Right renal pelvis (tissue), 4 donors: ENCODE results near the gene PLEKHN1. TPM values are rescaled to one million over a fixed set of nuclear protein-coding genes. Genes with fewer than 3 reads are reported as not detected.
"Not testable (repeated sequence)": the region's sequence is repeated elsewhere in the genome, so short reads cannot be mapped to it uniquely, and the experiment has no call there.

Experiments used
- DNase-seq, 4 donors: peaks; one replicate each; pipeline ENCODE4 v3.0.0-alpha.2; 2013; ENCODE audit warnings: low read depth in 4 of 4, low spot score in 3 of 4, missing footprints in 1 of 4
- polyA plus RNA-seq, 4 donors: library from polyadenylated mRNA; unstranded; fragments of 120-200 nt; gene quantifications; one replicate each; pipeline ENCODE4 v1.2.1, GENCODE V29; 2013; ENCODE audit not compliant: insufficient read length in 4 of 4

The PLEKHN1 gene
- polyA plus RNA-seq, 4 donors = 0.13 to 1.2 (median 0.46) TPM

DNA sequence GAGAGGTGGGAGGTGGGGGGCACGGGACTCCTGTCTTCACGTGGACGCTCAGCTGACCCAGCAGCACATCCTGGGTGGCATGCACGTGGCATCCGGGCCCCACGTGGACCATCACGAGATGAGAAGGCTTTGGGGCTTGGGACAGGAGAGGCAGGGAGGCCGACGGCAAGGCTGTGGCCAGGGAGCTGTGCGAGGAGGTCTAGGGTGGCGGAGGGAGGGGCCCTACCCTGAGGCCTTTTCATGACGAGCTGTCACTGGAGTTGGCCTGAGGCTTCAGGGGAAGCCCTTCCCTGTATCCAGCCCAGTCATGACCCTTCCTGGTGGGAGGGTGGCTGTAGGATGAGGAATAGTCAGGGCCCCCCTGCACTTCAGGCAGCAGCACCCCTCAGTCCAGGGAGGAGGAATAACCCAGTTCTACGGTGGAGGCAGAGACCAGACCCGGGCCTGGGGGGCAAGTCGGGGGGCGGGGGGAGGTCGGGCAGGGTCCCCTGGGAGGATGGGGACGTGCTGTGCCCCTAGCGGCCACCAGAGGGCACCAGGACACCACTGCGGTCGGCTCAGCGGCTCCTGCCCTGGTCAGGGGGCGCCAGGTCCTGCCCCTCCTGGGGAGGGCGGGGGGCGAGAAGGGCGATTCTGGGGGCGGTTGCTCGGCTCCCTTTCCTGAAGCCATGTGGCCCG lies 17.7 kb downstream of the PLEKHN1 start:
- no peak for DNase-seq

GRCh38 chr1:984476-984814 lies 18.2 kb downstream of the PLEKHN1 start:
- DNase-seq = no peak

GRCh38 chr1:985126-985525 lies 18.8 kb downstream of the PLEKHN1 start:
- no peak for DNase-seq

DNA sequence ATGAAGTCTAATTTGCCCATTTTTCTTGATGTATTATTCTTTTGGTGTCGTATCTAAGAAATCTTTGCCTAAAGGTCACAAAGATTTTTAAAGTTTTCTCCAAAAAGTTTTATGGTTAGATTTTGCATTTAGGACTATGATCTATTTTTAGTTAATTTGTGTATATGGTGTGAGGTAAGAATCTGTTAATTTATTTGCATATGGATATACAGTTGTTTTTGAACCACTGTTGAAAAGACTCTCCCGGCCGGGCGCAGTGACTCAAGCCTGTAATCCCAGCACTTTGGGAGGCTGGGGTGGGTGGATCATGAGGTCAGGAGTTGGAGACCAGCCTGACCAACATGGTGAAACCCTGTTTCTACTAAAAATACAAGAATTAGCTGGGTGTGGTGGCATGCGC lies 21.8 kb downstream of the PLEKHN1 start:
- DNase-seq = not testable (repeated sequence)

DNA sequence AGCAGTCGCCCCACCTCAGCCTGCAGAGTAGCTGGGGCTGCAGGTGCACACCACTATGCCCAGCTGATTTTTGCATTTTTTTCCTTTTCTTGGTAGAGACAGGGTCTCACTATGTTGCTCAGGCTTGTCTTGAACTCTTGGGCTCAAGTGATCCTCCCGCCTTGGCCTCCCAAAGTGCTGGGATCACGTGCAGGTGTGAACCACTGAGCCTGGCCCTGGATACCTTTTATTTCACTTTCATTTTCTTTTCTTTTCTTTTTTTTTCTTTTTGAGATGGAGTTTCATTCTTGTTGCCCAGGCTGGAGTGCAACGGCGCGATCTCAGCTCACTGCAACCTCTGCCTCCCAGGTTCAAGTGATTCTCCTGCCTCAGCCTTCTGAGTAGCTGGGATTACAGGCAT lies 25.0 kb downstream of the PLEKHN1 start:
- not testable (repeated sequence) for DNase-seq

GRCh38 chr1:991895-992294 lies 25.6 kb downstream of the PLEKHN1 start:
- no peak for DNase-seq

DNA sequence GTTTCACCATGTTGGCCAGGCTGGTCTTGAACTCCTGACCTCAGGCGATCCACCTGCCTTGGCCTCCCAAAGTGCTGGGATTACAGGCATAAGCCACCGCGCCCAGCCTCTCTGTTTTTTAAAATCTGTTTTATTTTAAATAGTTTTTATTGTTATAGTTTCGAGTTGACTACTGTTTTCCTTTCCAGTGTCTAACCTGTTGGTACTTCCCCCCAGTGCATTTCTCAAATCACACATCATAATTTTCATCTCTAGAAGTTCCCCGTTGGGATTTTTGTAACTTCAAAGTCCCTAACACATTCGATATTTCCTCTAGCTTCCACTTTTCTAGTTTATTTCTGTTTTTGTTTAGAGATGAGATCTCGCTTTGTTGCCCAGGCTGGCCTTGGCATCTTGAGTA lies 26.1 kb downstream of the PLEKHN1 start:
- DNase-seq = no peak

GRCh38 chr1:993379-993995 lies 27.2 kb downstream of the PLEKHN1 start:
- no peak for DNase-seq

GRCh38 chr1:994546-994945 lies 28.3 kb downstream of the PLEKHN1 start:
- not testable (repeated sequence) for DNase-seq

DNA sequence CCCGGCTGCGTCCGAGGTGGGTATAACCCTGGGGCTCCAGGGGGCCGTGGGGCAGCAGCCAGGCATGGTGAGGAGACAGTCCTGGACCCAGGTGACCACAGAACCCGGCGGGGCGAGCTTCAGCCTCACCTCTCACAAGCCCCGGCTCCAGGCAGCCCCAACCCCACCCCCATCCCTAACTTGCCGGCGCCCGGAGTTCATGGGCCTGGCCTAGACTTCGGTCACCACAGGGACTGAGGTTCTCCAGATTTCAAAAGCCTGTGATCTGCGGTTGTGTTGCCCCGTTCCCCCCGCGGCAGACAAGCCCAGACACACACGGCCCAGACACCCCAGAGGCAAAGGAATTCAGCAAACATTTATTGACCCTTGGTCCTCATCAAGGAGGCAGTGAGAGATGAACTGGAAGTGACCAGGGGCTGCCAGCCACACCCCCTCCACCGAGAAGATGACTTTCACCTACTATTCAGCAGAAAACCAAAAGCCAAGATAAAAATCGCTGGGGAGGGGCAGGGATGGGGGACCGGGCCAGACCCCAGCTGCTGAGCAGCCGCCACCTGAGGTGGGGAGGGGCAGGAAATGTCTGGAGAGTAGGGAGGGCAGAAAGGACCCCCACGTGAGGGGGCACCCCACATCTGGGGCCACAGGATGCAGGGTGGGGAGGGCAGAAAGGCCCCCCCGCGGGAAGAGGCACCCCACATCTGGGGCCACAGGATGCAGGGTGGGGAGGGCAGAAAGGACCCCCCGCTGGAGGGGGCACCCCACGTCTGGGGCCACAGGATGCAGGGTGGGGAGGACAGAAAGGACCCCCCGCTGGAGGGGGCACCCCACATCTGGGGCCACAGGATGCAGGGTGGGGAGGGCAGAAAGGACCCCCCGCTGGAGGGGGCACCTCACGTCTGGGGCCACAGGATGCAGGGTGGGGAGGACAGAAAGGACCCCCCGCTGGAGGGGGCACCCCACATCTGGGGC lies 29.7 kb downstream of the PLEKHN1 start:
- DNase-seq = no peak

- DNase-seq = no peak
Observed at GRCh38 chr1:996851-997712, 30.8 kb downstream of the PLEKHN1 start.

DNA sequence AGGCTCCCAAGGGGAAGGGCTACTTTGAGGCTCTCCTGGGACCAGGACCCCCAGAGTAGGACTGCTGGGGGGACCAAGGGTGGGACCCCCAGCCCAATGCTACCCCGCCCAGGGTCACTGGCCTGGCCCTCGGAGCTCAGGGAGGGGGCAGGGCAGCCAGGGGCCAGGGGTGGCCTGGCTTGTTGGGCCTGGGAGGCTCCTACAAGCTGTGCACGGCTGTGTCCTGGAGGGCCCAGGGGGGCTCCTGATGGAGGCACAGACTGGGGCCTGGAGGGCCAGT lies 31.4 kb downstream of the PLEKHN1 start:
- no peak for DNase-seq

- DNase-seq = no peak
Observed at GRCh38 chr1:997993-998744, 31.9 kb downstream of the PLEKHN1 start.

DNA sequence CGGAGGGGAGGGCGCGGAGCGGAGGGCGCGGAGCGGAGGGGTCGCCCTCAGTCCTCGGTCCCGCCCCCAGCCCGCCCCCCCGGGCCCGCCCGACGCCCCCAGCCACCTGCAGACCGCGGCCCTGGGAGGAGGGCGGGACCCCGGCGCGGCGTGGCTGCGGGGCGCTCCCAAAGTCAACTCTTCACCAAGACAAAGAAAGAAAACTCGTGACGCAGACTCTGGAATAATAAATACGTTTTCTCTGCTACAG lies 32.4 kb downstream of the PLEKHN1 start:
- DNase-seq = no peak

DNA sequence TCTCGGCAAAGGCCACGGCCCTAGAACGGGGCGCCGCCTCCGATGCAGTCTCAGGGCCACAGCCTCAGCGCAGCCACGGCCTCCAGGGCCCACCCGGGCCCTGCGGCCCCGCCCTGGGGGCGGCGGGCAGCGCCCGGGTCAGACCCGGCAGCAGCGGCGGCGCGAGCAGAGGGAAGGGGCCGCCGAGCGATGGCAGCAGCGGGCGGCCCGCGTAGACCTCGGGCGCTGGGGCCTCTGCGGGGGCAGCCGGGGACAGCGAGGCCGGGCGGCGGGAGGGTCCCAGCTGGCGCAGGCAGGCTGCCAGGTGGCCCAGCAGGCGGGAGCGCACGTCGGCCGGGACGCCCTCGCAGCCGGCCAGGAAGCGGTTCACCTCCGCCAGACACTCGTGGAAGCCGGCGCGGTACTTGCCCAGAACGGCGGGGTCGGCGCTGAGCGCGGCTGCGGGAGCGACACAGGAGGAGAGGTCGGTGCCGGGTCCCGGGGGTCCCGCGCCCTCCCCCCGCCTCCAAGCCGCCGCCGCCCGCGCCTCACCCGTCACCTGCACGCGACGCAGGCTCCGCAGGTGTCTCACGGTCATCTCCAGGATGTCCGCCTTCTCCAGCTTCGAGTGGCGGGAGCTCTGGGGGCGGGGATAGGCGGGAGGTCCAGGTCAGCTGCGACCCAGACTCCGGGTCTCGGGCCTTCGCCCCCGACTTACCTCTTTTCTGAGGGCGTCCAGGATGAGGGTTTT lies 32.9 kb downstream of the PLEKHN1 start:
- no peak for DNase-seq

GRCh38 chr1:999725-1000356 lies 33.6 kb downstream of the PLEKHN1 start, which contains the start of gene HES4:
Gene HES4, minus strand, starts transcription at chr1:1000097. Its CDS starts 124 bp downstream, at chr1:999973.
- peak in 2 of 4 donors; percentile 83 to 85 for DNase-seq

DNA sequence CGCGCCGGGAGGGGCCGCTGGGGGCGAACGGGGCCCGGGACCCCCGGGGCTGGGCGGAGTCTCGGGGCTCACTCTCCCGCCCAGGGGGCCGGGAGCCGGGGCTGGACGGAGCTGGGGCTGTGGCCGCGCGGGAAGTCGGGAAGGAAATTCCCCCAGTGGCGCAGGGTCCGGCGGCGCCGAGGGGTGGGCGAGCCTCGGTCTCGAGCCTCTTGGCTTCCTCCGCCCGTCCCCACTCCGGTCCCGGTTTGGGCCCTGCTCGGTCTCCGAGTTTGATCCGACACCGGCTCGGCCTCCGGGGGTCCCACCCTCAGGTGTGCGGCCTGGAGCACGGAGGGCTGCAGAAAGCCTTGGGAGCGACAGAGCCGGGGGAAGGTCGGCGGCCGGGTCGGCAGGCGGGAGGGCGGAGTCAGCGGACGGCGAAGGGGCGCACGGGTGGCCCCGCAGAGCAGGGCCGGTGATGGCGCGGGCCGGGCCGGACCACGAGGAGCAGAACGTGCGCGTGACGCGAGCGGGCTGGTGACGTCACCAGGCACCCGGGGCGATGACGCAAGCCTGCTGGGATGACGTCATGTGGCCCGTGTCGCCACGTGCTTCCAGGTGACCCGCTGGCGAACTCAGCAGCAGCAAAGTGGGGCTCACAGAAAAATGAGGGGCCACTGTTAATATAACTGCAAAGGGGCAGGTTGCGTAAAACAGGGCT lies 34.2 kb downstream of the PLEKHN1 start:
- peak in 1 of 4 donors; percentile 81 for DNase-seq

DNA sequence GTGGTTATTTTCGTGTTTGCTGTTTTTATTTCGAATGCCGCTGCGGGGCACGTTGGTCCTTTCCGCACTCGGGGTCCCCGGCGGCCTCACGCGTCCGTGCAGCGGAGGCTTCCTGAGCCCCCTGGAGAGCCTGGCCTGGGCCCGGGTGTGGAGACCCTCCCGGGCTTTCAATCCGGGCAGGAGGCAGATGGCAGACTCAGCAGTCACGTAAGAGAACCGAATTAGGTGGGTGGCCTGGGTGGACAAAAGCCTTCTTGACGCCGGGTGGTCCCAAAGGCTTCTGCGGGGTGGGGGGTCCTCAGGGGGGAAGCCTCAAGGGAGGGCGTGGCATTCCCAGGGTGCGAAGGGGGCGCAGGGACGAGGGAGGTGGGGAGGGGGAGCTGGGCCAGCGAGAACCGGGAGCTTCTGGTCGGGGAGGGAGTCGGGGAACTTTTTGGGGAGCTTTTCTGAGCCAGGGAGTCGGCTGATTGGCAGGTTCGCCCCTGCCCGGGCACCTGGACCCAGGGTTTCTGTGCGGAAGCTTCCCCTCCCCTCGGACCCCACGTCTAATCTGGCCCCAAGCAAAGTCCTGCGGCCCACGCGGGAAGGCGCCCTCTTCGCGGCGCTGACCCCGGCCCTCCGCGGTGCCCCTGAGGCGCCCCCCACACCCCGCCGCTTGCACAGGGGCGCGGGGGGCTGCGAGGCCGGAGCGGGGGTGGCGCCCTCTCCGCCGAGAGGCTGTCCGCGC lies 34.9 kb downstream of the PLEKHN1 start:
- no peak for DNase-seq
